Tibial artery (tissue), 4 donors: ENCODE measurements around the gene AGMAT.

ENCODE experiments used
- DNase-seq, 2 donors: peaks; one replicate each; pipeline ENCODE4 v3.0.0-alpha.2; 2019
- H3K27ac ChIP-seq, 2 donors: fragments of 200-600 bp; sonication (generic) in 1 of 2; 1 replicate in 1 of 2; 2 replicates in 1 of 2; pipeline ENCODE4 v1.5.1; 2018 to 2019; ENCODE audit warnings: mild to moderate bottlenecking in 1 of 2
- H3K27me3 ChIP-seq, 2 donors: fragments of 200-600 bp; sonication (generic) in 1 of 2; one replicate each; pipeline versions ENCODE4 v1.5.1 to v1.6.0; 2016 to 2019
- H3K36me3 ChIP-seq, 3 donors: fragments of 200-600 bp; sonication (generic) in 2 of 3; one replicate each; pipeline ENCODE4 v1.5.1; 2016 to 2019; ENCODE audit warnings: mild to moderate bottlenecking in 2 of 3
- H3K4me1 ChIP-seq, 4 donors: fragments of 200-600 bp; sonication (generic) in 2 of 4; 1 replicate in 3 of 4; 2 replicates in 1 of 4; pipeline ENCODE4 v1.5.1; 2016 to 2019
- H3K4me3 ChIP-seq, 2 donors: fragments of 200-600 bp; sonication (generic) in 1 of 2; 1 replicate in 1 of 2; 2 replicates in 1 of 2; pipeline ENCODE4 v1.5.1; 2018 to 2019; ENCODE audit warnings: mild to moderate bottlenecking in 2 of 2
- H3K9me3 ChIP-seq, 3 donors: fragments of 200-600 bp; sonication (generic) in 1 of 3; one replicate each; pipeline ENCODE4 v1.5.1; 2016 to 2019
- intact Hi-C: fragments of 100-400 bp; cut with DNase I; formaldehyde crosslinking; loops from one replicate; pipeline ENCODE4 v1.15.0; 2023; ENCODE audit warnings: low total_unique reads
- TF ChIP-seq, protein P1 (sequence below), 2 experiments: fragments of 200-600 bp in 1 of 2; fragments of 450-650 bp in 1 of 2; IDR thresholded peaks; one replicate each; pipeline ENCODE4 v1.5.1; 2017 to 2019; ENCODE audit warnings: antibody characterized with exemption in 2 of 2, mild to moderate bottlenecking in 1 of 2, moderate library complexity in 1 of 2

The AGMAT gene

DNA sequence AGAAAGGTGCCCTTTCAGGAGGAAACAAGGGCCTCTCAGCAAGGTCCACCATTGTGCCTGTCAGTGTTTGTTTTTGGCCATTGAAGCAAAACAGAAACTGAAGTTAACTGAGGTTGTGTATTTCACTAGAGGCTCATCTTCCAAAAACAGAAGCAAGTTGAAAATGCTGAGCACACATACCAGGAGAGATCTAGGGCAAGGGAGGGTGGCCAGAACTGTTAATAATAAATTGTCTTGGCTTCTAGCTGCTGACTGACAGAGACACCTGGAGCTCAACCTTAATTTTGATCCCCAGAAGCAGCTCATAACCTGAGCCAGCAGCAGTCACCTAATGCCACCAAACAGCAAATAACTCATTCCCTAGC is 5.2 kb downstream of the AGMAT start:
- Histone ChIP-seq H3K4me3 (no peak overlapping the region), H3K9me3 (no peaks in the 10 kb centered on the region), H3K4me1 (peaks cover 0 to 7% (median 4%) of the 10 kb centered on the region in 4 donors), H3K36me3 (peaks cover 0 to 5% (median 0%) of the 10 kb centered on the region in 3 donors), H3K27me3 (peaks cover 0 to 24% of the 10 kb centered on the region in 2 donors), H3K27ac (no peak overlapping the region)
- DNase-seq: no peak
- TF ChIP-seq, protein P1, sequence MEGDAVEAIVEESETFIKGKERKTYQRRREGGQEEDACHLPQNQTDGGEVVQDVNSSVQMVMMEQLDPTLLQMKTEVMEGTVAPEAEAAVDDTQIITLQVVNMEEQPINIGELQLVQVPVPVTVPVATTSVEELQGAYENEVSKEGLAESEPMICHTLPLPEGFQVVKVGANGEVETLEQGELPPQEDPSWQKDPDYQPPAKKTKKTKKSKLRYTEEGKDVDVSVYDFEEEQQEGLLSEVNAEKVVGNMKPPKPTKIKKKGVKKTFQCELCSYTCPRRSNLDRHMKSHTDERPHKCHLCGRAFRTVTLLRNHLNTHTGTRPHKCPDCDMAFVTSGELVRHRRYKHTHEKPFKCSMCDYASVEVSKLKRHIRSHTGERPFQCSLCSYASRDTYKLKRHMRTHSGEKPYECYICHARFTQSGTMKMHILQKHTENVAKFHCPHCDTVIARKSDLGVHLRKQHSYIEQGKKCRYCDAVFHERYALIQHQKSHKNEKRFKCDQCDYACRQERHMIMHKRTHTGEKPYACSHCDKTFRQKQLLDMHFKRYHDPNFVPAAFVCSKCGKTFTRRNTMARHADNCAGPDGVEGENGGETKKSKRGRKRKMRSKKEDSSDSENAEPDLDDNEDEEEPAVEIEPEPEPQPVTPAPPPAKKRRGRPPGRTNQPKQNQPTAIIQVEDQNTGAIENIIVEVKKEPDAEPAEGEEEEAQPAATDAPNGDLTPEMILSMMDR (IDR thresholded peaks at IDR 0.05): no peak
- intact Hi-C loops: no loop called here

DNA sequence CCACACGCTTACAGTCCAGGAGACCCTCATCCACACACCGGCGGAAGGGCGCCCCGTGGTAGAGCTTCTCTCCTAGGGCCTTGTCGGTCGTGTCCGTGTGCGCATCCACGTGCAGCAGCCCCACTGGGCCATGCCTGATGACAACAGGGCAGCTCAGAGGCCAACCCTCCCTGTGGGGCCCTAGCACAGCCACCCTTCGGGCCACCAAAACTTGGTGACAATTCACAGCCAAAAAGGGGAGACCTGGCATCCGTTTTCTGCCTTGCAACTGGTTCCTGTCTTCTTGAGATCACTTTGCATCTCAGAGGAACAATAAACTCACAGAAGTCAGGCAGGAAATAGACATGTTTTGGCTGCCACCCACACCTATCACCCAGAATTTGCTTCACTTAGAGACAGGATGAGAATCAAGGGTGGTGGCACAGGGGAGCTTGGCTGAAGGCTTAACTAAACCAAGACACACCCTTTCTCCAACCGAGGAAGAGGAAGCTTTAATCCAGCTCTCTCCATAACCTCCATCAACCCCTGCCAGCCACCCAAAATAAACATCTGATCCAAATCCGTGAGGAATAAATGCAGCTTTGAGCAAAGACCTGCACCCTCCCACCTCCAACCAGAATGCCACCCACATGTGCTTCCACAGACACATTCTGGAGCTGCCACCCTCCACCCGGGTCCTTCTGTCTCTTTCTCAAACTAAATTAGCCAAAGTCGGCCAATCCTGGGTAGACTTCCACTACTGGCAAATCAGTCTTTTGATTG is 5.7 kb downstream of the AGMAT start:
- TF ChIP-seq, protein P1 (IDR thresholded peaks at IDR 0.05): no peak
- Histone ChIP-seq H3K27me3 (peaks cover 0 to 18% of the 10 kb centered on the region in 2 donors), H3K4me1 (peaks cover 0 to 1% (median 0%) of the 10 kb centered on the region in 4 donors), H3K36me3 (peaks cover 0 to 6% (median 0%) of the 10 kb centered on the region in 3 donors), H3K9me3 (no peaks in the 10 kb centered on the region), H3K4me3 (no peak overlapping the region), H3K27ac (no peak overlapping the region)
- no peak for DNase-seq
- intact Hi-C loops: no loop called here

GRCh38 chr1:15577691-15578090 is 7.2 kb downstream of the AGMAT start:
- Histone ChIP-seq H3K27ac (no peak overlapping the region), H3K4me3 (no peak overlapping the region), H3K4me1 (no peaks in the 10 kb centered on the region), H3K36me3 (peaks cover 0 to 6% (median 4%) of the 10 kb centered on the region in 3 donors), H3K27me3 (peaks cover 0 to 6% of the 10 kb centered on the region in 2 donors), H3K9me3 (no peaks in the 10 kb centered on the region)
- DNase-seq: no peak
- TF ChIP-seq, protein P1 (IDR thresholded peaks at IDR 0.05): no peak
- intact Hi-C loops: no loop called here

DNA sequence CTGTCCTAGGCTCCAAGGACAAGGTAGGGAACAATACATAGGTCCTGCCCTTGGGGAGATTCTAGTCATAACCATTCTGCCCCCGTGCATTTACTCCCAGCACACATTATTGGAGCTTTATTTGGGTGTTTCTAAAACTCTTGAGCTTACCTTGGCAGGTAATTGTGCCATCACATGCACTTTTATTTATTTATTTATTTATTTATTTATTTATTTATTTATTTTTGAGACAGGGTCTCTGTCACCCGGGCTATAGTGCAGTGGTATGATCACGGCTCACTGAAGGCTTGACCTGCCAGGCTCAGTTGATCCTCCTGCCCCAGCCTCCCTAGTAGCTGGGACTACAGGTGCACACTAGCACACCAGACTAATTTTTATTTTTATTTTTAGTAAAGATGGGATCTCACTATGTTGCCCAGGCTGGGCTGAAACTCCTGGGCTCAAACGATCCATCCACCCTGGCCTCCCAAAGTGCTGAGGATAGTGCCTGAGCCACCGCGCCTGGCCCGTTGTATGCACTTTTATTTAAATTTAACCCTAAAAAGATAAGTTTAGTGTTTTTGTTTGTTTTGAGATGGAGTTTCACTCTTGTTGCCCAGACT is 9.2 kb downstream of the AGMAT start:
- TF ChIP-seq, protein P1 (IDR thresholded peaks at IDR 0.05): no peak
- Histone ChIP-seq H3K4me3 (no peak overlapping the region), H3K36me3 (peaks cover 0 to 12% (median 6%) of the 10 kb centered on the region in 3 donors), H3K4me1 (no peaks in the 10 kb centered on the region), H3K27me3 (no peaks in the 10 kb centered on the region), H3K27ac (no peak overlapping the region), H3K9me3 (no peaks in the 10 kb centered on the region)
- intact Hi-C loops: no loop called here
- no peak for DNase-seq

GRCh38 chr1:15574741-15575140 is 10.1 kb downstream of the AGMAT start:
- Histone ChIP-seq H3K4me1 (no peaks in the 10 kb centered on the region), H3K9me3 (no peaks in the 10 kb centered on the region), H3K36me3 (peaks cover 5 to 21% (median 6%) of the 10 kb centered on the region in 3 donors), H3K27me3 (no peaks in the 10 kb centered on the region), H3K27ac (no peak overlapping the region), H3K4me3 (no peak overlapping the region)
- intact Hi-C loops: no loop called here
- TF ChIP-seq, protein P1 (IDR thresholded peaks at IDR 0.05): no peak
- DNase-seq: no peak
